SK-N-MC (cell line): Measurements from ENCODE around the gene TSPAN4.

Experiments
- DNase-seq: peaks from one replicate; pipeline ENCODE4 v3.0.0-alpha.2; 2011; ENCODE audit warnings: low read depth, low spot score
- H3K27ac ChIP-seq: fragments of 200-600 bp; sonication (generic); 2 replicates; pipeline ENCODE4 v1.5.1; 2016; ENCODE audit warnings: mixed run types
- H3K36me3 ChIP-seq: fragments of 200-600 bp; sonication (generic); 2 replicates; pipeline ENCODE4 v1.6.1; 2017; ENCODE audit warnings: antibody characterized with exemption, low read length, mixed read lengths; ENCODE audit not compliant: insufficient read depth
- H3K4me3 ChIP-seq: fragments of 200-600 bp; sonication (generic); 2 replicates; pipeline ENCODE4 v1.5.1; 2016
- H3K9ac ChIP-seq: fragments of 200-600 bp; sonication (generic); 2 replicates; pipeline ENCODE4 v1.8.0; 2017; ENCODE audit warnings: mixed run types, mixed read lengths; ENCODE audit not compliant: insufficient read length
- H3K9me3 ChIP-seq: fragments of 200-600 bp; sonication (generic); 2 replicates; pipeline ENCODE4 v1.6.1; 2017; ENCODE audit warnings: low read depth, mild to moderate bottlenecking, antibody characterized with exemption, low read length, moderate library complexity, mixed read lengths
- EZH2 ChIP-seq: fragments of 200-600 bp; sonication (generic); IDR thresholded peaks from one replicate; pipeline ENCODE4 v1.6.1; 2017; ENCODE audit warnings: antibody characterized with exemption
- FOXP2 ChIP-seq: optimal IDR thresholded peaks from 2 replicates; pipeline ENCODE3; 2011; ENCODE audit warnings: mild to moderate bottlenecking, moderate library complexity; ENCODE audit not compliant: insufficient read depth; ENCODE audit errors: extremely low read length, control extremely low read depth
- POLR2AphosphoS5 ChIP-seq: IDR thresholded peaks from 2 replicates; pipeline ENCODE4 v1.6.1; 2012; ENCODE audit warnings: mild to moderate bottlenecking, low read depth, low read length, borderline replicate concordance

The TSPAN4 gene

GRCh38 chr11:842370-843002 lies at the start of gene TSPAN4, which contains the start of gene POLR2L:
TSPAN4 (plus strand) TSS chr11:842852; CDS start chr11:850305, 7,453 bp downstream.
POLR2L (minus strand) TSS chr11:842529; CDS start chr11:842508, 21 bp downstream.
- no peaks in the 10 kb centered on the region for H3K9me3 ChIP-seq
- DNase-seq = no peak
- TF ChIP-seq EZH2 = no peak
- no peak for TF ChIP-seq FOXP2
- TF ChIP-seq POLR2AphosphoS5 = peak; percentile 97
- peak within 1 kb of the TSS; percentile 95 for H3K9ac ChIP-seq
- peak within 1 kb of the TSS; percentile 97 for H3K4me3 ChIP-seq
- peak within 1 kb of the TSS; percentile 96 for H3K27ac ChIP-seq
- H3K36me3 ChIP-seq = peaks cover 28% of the 10 kb centered on the region

GRCh38 chr11:792873-793272 lies 49.8 kb upstream of the TSPAN4 start:
- no peak for TF ChIP-seq FOXP2
- no peaks in the 10 kb centered on the region for H3K9me3 ChIP-seq
- no peaks in the 10 kb centered on the region; the same call in 1 of the 2 replicates for H3K36me3 ChIP-seq
- no peak overlapping the region for H3K4me3 ChIP-seq
- H3K27ac ChIP-seq = no peak overlapping the region
- H3K9ac ChIP-seq = no peak overlapping the region
- DNase-seq = no peak

- Histone ChIP-seq H3K4me3 (no peak overlapping the region), H3K27ac (no peak overlapping the region), H3K9ac (no peak overlapping the region), H3K9me3 (no peaks in the 10 kb centered on the region), H3K36me3 (no peaks in the 10 kb centered on the region; the same call in 1 of the 2 replicates)
- TF ChIP-seq POLR2AphosphoS5 (no peak), FOXP2 (no peak), EZH2 (no peak)
- DNase-seq = no peak
Measured at GRCh38 chr11:793556-793955, 49.1 kb upstream of the TSPAN4 start.

- TF ChIP-seq POLR2AphosphoS5 (no peak), FOXP2 (no peak), EZH2 (no peak)
- H3K4me3 ChIP-seq = no peak overlapping the region
- no peak overlapping the region for H3K9ac ChIP-seq
- no peaks in the 10 kb centered on the region; the same call in 1 of the 2 replicates for H3K36me3 ChIP-seq
- no peak for DNase-seq
- H3K9me3 ChIP-seq = no peaks in the 10 kb centered on the region
- no peak overlapping the region for H3K27ac ChIP-seq
Measured at GRCh38 chr11:794013-794765, 48.5 kb upstream of the TSPAN4 start.

- H3K4me3 ChIP-seq = peak overlapping the region; percentile 94
- H3K9ac ChIP-seq = no peak overlapping the region
- no peaks in the 10 kb centered on the region for H3K9me3 ChIP-seq
- no peak overlapping the region for H3K27ac ChIP-seq
- no peak for DNase-seq
- H3K36me3 ChIP-seq = no peaks in the 10 kb centered on the region; the same call in 1 of the 2 replicates
- TF ChIP-seq FOXP2 (no peak), POLR2AphosphoS5 (no peak), EZH2 (no peak)
Measured at GRCh38 chr11:794766-795633, 47.7 kb upstream of the TSPAN4 start.

- no peaks in the 10 kb centered on the region; the same call in 1 of the 2 replicates for H3K36me3 ChIP-seq
- no peak for DNase-seq
- peak overlapping the region; percentile 60 for H3K9ac ChIP-seq
- TF ChIP-seq POLR2AphosphoS5 = peak; percentile 46
- no peak for TF ChIP-seq FOXP2
- H3K27ac ChIP-seq = peak overlapping the region; percentile 89; the same call in 1 of the 2 replicates
- H3K9me3 ChIP-seq = no peaks in the 10 kb centered on the region
- peak overlapping the region; percentile 94 for H3K4me3 ChIP-seq
Measured at GRCh38 chr11:795634-796564, 46.8 kb upstream of the TSPAN4 start.

- peak overlapping the region; percentile 89 for H3K27ac ChIP-seq
- H3K9me3 ChIP-seq = no peaks in the 10 kb centered on the region
- TF ChIP-seq POLR2AphosphoS5 (no peak; the same call in 1 of the 2 replicates), FOXP2 (no peak), EZH2 (no peak)
- peak overlapping the region; percentile 12 for H3K9ac ChIP-seq
- DNase-seq = no peak
- H3K36me3 ChIP-seq = no peaks in the 10 kb centered on the region; the same call in 1 of the 2 replicates
- peak overlapping the region; percentile 94 for H3K4me3 ChIP-seq
Measured at GRCh38 chr11:796565-797295, 45.9 kb upstream of the TSPAN4 start.
